Heart left ventricle (tissue), 16 donors: Measurements from ENCODE around the gene HOOK1. TPM values are rescaled to one million over a fixed set of nuclear protein-coding genes. Genes with fewer than 3 reads are reported as not detected.
"Not testable (repeated sequence)": the region's sequence is repeated elsewhere in the genome, so short reads cannot be mapped to it uniquely, and the experiment has no call there.

Experiments
- ATAC-seq, 4 donors: fragments of 200-7000 bp; cut with Tn5 transposase; one replicate each; pipeline ENCODE4 v1.9.1; 2020 to 2022; ENCODE audit warnings: moderate library complexity in 4 of 4, mild to moderate bottlenecking in 3 of 4, moderate number of reproducible peaks in 1 of 4
- DNase-seq, 5 donors: peaks; one replicate each; pipeline ENCODE4 v3.0.0-alpha.2; 2020
- H3K27ac ChIP-seq, 12 donors: fragments of 200-600 bp; sonication (generic) in 4 of 12; one replicate each; pipeline versions ENCODE4 v1.5.0 to v1.8.0; 2016 to 2022; ENCODE audit warnings: mild to moderate bottlenecking in 2 of 12
- H3K27me3 ChIP-seq, 9 donors: fragments of 200-600 bp; sonication (generic) in 2 of 9; one replicate each; pipeline versions ENCODE4 v1.5.1 to v1.8.0; 2016 to 2022; ENCODE audit warnings: mild to moderate bottlenecking in 3 of 9
- H3K36me3 ChIP-seq, 9 donors: fragments of 200-600 bp; sonication (generic) in 2 of 9; one replicate each; pipeline versions ENCODE4 v1.5.0 to v1.8.0; 2018 to 2022; ENCODE audit warnings: mild to moderate bottlenecking in 2 of 9
- H3K4me1 ChIP-seq, 12 donors: fragments of 200-600 bp; sonication (generic) in 4 of 12; one replicate each; pipeline versions ENCODE4 v1.5.0 to v1.8.0; 2016 to 2022; ENCODE audit warnings: mild to moderate bottlenecking in 3 of 12
- H3K4me3 ChIP-seq, 12 donors: fragments of 200-600 bp; sonication (generic) in 4 of 12; one replicate each; pipeline versions ENCODE4 v1.5.0 to v1.8.0; 2017 to 2022; ENCODE audit warnings: mild to moderate bottlenecking in 9 of 12, moderate library complexity in 4 of 12
- H3K9me3 ChIP-seq, 12 donors: fragments of 200-600 bp; sonication (generic) in 4 of 12; one replicate each; pipeline versions ENCODE4 v1.5.0 to v1.8.0; 2016 to 2022; ENCODE audit warnings: mild to moderate bottlenecking in 1 of 12
- POLR2A ChIP-seq, 2 donors: fragments of 450-650 bp; IDR thresholded peaks; one replicate each; pipeline ENCODE4 v1.6.1; 2017; ENCODE audit warnings: antibody characterized with exemption in 2 of 2, mild to moderate bottlenecking in 2 of 2, moderate library complexity in 2 of 2
- WGBS, 4 donors: extraction: QIAGEN DNeasy Blood & Tissue Kit in 2 of 4; methylation state at CpG; one replicate each; pipeline versions ENCODE4 v1.1.5 to v1.1.7; 2013 to 2018; 5-methylcytosine and 5-hydroxymethylcytosine counted together
- intact Hi-C, 10 donors: fragments of 100-400 bp; cut with DNase I; formaldehyde crosslinking; loops; one replicate each; pipeline versions ENCODE4 v1.11.1 to v1.14.2; 2022
- polyA plus RNA-seq, 2 donors: library from polyadenylated mRNA; stranded (reverse); fragments of 200-250 nt; gene quantifications; one replicate each; pipeline ENCODE4 v1.2.3, GENCODE V29; 2013
- total RNA-seq, 9 donors: library from RNA; depleted of rRNA in 2 of 9; stranded (reverse); fragments of >200 nt in 2 of 9; fragmentation: NEBNext Ultra II Directional in 3 of 9; extraction: Animal tissue kit (Norgen Biotek cat#: 25700) in 3 of 9; gene quantifications; one replicate each; pipeline versions ENCODE4 v1.1.0 to v1.2.4, GENCODE V29; 2016 to 2023
- TF ChIP-seq, protein P1 (sequence below), 12 donors: fragments of 200-600 bp; sonication (generic) in 4 of 12; IDR thresholded peaks; one replicate each; pipeline versions ENCODE4 v1.5.0 to v1.8.0; 2018 to 2022; ENCODE audit warnings: antibody characterized with exemption in 12 of 12, mild to moderate bottlenecking in 5 of 12
- donor health status: ischemic (EF 13 %, LVEDD 7.1; RV severe dilation, severe dysfunction).
- donor health status: healthy with polysubstance abuse.
- donor health status: DM: no; HTN: yes; CAD: no.
- donor health status: DM: no; HTN: no; CAD: no.
- donor health status: ischemic (EF 25% LVEDD 6.9; RV normal size, moderate dysfunction).
- donor health status: ischemic (EF 25% LVEDD 5.7; RV mildly dilated, moderate dysfunction).
- donor health status: healthy.
- donor health status: DM: yes; HTN: yes; CAD: no.
- donor health status: ischemic (EF 35%, LVEDD 5.7; RV mildly dilated, moderate dysfunction).
- donor health status: nonischemic (EF 11% LVEDD 7.7; RV severe dilation, severe dysfunction).
- donor health status: DM: yes; HTN: yes; CAD: no.
- donor health status: PGD.
- donor health status: ischemic (EF 29% LVEDD 5.4; RV normal size, mild dysfunction).
- donor health status: nonischemic (EF 23%, LVEDD 6.1; RV moderate dilation, normal function).

The HOOK1 gene
- total and polyA plus RNA-seq, 11 donors, result 0.89 to 4.8 (median 3.3) TPM

DNA sequence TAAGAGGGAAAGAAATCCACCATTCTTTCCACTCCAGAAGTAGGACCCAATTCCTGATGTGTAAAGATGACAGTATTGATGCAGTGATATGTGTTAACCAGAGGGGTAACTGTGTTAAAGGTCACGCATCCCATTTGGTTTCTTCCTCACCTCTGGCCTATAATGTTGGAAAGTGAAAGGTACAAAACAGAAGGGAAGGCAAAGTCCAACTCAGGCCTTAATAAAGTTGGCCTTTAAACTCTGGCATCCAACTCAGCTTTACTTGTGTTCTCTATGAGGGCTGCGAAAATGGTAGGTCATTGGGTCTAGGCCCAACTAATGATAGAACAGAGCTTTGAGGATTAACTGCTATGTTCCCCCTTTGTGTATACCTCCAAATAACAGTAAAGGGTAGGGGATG is 93.9 kb downstream of the HOOK1 start:
- intact Hi-C loops, result no loop called here

DNA sequence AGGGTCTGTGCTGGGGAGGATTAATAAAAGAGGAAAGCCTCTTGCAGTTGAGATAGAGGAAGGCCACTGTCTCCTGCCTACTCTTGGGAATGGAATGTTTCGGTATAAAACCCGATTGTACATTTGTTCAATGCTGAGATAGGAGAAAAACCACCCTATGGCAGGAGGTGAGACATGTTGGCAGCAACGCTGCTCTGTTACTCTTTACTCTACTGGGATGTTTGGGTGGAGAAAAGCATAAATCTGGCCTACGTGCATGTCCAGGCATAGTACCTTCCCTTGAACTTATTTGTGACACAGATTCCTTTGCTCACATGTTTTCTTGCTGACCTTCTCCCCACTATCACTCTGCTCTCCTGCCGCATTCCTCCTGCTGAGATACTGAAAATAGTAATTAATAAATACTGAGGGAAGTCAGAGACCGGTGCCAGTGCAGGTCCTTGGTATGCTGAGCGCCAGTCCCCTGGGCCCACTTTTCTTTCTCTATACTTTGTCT is 100.1 kb downstream of the HOOK1 start:
- intact Hi-C loops, H3K9me3 ChIP-seq, ATAC-seq, H3K4me3 ChIP-seq, DNase-seq, H3K27me3 ChIP-seq: not testable (repeated sequence)
- peak overlapping the region in 11 of 12 donors; percentile 2 to 97 (median 82) for H3K27ac ChIP-seq
- H3K4me1 ChIP-seq, result peaks cover 0 to 80% (median 11%) of the 10 kb centered on the region in 12 donors
- WGBS, 4 donors, result 53 to 67% (median 58%) methylated on average over 7 of the region's 7 CpGs
- peaks cover 0 to 42% (median 0%) of the 10 kb centered on the region in 9 donors for H3K36me3 ChIP-seq

More for the DNA sequence above, 93.9 kb downstream of the HOOK1 start:
- WGBS, 4 donors, result 95 to 100% (median 97%) methylated on average over 2 of the region's 2 CpGs
- Histone ChIP-seq H3K27ac (peak overlapping the region in 1 of 12 donors; percentile 27), H3K27me3 (no peaks in the 10 kb centered on the region), H3K9me3 (no peaks in the 10 kb centered on the region), H3K4me1 (peaks cover 0 to 54% (median 7%) of the 10 kb centered on the region in 12 donors), H3K36me3 (peaks cover 0 to 86% (median 0%) of the 10 kb centered on the region in 9 donors), H3K4me3 (no peak overlapping the region)
- ATAC-seq (no peak), DNase-seq (no peak)
- no peak for TF ChIP-seq POLR2A (IDR thresholded peaks at IDR 0.05)
- TF ChIP-seq, protein P1, sequence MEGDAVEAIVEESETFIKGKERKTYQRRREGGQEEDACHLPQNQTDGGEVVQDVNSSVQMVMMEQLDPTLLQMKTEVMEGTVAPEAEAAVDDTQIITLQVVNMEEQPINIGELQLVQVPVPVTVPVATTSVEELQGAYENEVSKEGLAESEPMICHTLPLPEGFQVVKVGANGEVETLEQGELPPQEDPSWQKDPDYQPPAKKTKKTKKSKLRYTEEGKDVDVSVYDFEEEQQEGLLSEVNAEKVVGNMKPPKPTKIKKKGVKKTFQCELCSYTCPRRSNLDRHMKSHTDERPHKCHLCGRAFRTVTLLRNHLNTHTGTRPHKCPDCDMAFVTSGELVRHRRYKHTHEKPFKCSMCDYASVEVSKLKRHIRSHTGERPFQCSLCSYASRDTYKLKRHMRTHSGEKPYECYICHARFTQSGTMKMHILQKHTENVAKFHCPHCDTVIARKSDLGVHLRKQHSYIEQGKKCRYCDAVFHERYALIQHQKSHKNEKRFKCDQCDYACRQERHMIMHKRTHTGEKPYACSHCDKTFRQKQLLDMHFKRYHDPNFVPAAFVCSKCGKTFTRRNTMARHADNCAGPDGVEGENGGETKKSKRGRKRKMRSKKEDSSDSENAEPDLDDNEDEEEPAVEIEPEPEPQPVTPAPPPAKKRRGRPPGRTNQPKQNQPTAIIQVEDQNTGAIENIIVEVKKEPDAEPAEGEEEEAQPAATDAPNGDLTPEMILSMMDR (IDR thresholded peaks at IDR 0.05), result no peak

DNA sequence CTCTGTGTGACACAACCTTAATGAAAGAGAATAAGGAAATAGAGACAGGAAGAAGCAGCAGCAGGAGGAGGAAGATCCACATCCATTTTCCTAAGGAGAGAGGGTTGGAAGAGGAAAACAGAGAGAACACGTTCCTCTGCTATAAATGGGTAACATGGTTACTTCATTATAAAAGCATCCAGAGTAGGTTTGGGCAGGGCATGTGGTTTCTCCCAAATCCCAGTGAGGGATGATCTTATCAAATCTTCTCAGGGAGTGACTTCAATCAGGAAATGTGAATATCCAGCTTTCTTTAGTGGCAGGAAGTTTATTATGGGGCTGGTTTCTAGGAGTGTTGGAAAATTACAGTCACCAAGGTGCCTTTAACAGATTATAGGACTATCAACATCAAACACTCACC is 100.8 kb downstream of the HOOK1 start:
- peaks cover 0 to 80% (median 11%) of the 10 kb centered on the region in 12 donors for H3K4me1 ChIP-seq
- TF ChIP-seq, protein P1 (IDR thresholded peaks at IDR 0.05), result no peak
- TF ChIP-seq POLR2A (IDR thresholded peaks at IDR 0.05), result no peak
- peak overlapping the region in 9 of 12 donors; percentile 2 to 97 (median 87) for H3K27ac ChIP-seq

DNA sequence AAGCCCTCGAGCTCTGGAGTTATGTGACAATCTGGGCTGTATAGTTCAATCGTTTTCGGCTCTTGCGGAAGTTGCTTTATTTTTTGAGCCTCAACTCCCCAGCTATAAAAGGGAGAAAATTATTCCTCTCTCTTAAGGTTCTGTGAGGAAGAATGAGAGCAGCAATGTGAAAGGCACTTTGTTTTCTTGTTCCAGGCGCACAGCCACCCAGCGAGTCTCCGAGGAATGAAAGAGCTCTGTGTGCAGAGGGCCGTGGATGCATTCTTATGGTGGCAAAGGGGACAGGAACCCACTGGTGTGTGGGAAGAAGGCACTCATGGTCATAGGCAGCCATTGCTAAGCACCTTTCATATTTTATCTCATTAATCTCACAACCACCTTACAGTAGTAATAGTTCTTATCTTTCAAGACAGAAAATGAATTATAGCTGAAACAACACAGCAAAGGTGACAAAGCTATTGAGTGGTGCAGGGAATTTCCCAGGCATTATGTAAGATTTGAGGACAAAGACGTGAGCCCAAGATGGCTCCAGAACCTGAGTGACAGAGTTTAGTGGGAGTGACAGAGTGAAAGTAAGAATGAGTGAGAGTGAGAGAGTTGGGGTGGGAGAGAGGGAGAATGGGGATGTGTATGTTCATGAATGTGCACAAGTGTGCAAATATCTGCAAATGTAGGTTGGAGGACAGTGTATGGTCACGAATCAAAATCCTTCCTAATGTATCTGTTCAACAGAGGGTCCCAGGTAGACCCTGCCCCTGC is 102.5 kb downstream of the HOOK1 start:
- 64 to 82% (median 75%) methylated on average over 10 of the region's 10 CpGs for WGBS, 4 donors
- peaks cover 0 to 3% (median 0%) of the 10 kb centered on the region in 9 donors for H3K27me3 ChIP-seq
- DNase-seq (no peak), ATAC-seq (peak in 2 of 4 donors; percentile 16 to 19)
- peak overlapping the region in 9 of 12 donors; percentile 19 to 97 (median 87) for H3K27ac ChIP-seq
- no peak overlapping the region for H3K4me3 ChIP-seq
- TF ChIP-seq, protein P1 (IDR thresholded peaks at IDR 0.05), result no peak
- TF ChIP-seq POLR2A (IDR thresholded peaks at IDR 0.05), result no peak
- H3K36me3 ChIP-seq, result peaks cover 0 to 22% (median 0%) of the 10 kb centered on the region in 9 donors
- intact Hi-C loops, result no loop called here
- no peaks in the 10 kb centered on the region for H3K9me3 ChIP-seq
- H3K4me1 ChIP-seq, result peaks cover 0 to 74% (median 13%) of the 10 kb centered on the region in 12 donors

More for the DNA sequence above, 100.8 kb downstream of the HOOK1 start:
- intact Hi-C loops, result no loop called here
- peak in 1 of 4 donors; percentile 48 for ATAC-seq
- Histone ChIP-seq H3K4me3 (no peak overlapping the region), H3K36me3 (peaks cover 0 to 38% (median 0%) of the 10 kb centered on the region in 9 donors), H3K9me3 (no peaks in the 10 kb centered on the region), H3K27me3 (peaks cover 0 to 3% (median 0%) of the 10 kb centered on the region in 9 donors)
- no peak for DNase-seq
- 10 to 14% (median 11%) methylated on average over 1 of the region's 1 CpG for WGBS, 4 donors
